Lung (tissue), 12 donors: ENCODE measurements around the gene MAPKAP1. TPM values are rescaled to one million over a fixed set of nuclear protein-coding genes. Genes with fewer than 3 reads are reported as not detected.

Experiments
- ATAC-seq: fragments of 200-7000 bp; cut with Tn5 transposase; one replicate; pipeline ENCODE4 v1.9.1; 2020; ENCODE audit warnings: moderate number of reproducible peaks; ENCODE audit not compliant: insufficient read depth, low FRiP score
- DNase-seq, 3 donors: peaks; one replicate each; pipeline ENCODE4 v3.0.0-alpha.2; 2013 to 2017
- H3K27ac ChIP-seq, 2 donors: one replicate each; pipeline ENCODE4 v1.5.1; 2013; ENCODE audit warnings: mild to moderate bottlenecking in 2 of 2, moderate library complexity in 2 of 2, control low read depth in 1 of 2, inconsistent platforms in 1 of 2, low read depth in 1 of 2, low read length in 1 of 2
- H3K27me3 ChIP-seq, 3 donors: one replicate each; pipeline ENCODE4 v1.5.1; 2013; ENCODE audit warnings: low read length in 2 of 3; ENCODE audit not compliant: control insufficient read depth in 3 of 3, insufficient read depth in 3 of 3
- H3K36me3 ChIP-seq, 4 donors: one replicate each; pipeline ENCODE4 v1.5.1; 2013; ENCODE audit warnings: low read length in 4 of 4, mild to moderate bottlenecking in 1 of 4, moderate library complexity in 1 of 4; ENCODE audit not compliant: control insufficient read depth in 4 of 4, insufficient read depth in 4 of 4
- H3K4me1 ChIP-seq, 5 donors: one replicate each; pipeline ENCODE4 v1.5.1; 2013; ENCODE audit warnings: low read length in 5 of 5, mild to moderate bottlenecking in 2 of 5, moderate library complexity in 1 of 5; ENCODE audit not compliant: control insufficient read depth in 5 of 5, insufficient read depth in 5 of 5
- H3K4me3 ChIP-seq: one replicate; pipeline ENCODE4 v1.5.1; 2013; ENCODE audit warnings: mild to moderate bottlenecking, control low read depth, moderate library complexity
- H3K9ac ChIP-seq, 2 donors: one replicate each; pipeline ENCODE4 v1.5.1; 2013; ENCODE audit warnings: low read length in 2 of 2, control low read depth in 1 of 2; ENCODE audit not compliant: insufficient read depth in 1 of 2
- H3K9me3 ChIP-seq, 4 donors: one replicate each; pipeline ENCODE4 v1.5.1; 2013; ENCODE audit warnings: low read length in 3 of 4, mild to moderate bottlenecking in 1 of 4, moderate library complexity in 1 of 4; ENCODE audit not compliant: control insufficient read depth in 4 of 4, insufficient read depth in 3 of 4
- WGBS, 2 donors: extraction: QIAGEN DNeasy Blood & Tissue Kit; methylation state at CpG; one replicate each; pipeline ENCODE4 v1.1.7; 2013; 5-methylcytosine and 5-hydroxymethylcytosine counted together
- polyA plus RNA-seq, 2 donors: library from polyadenylated mRNA; stranded (reverse); fragments of 200-250 nt; gene quantifications; one replicate each; pipeline ENCODE4 v1.2.1, GENCODE V29; 2013
- total RNA-seq, 2 donors: library from RNA; depleted of rRNA in 1 of 2; stranded (reverse); fragments of >200 nt in 1 of 2; gene quantifications; one replicate each; pipeline ENCODE4 v1.2.1, GENCODE V29; 2014 to 2021
- TF ChIP-seq, protein P1 (sequence below): IDR thresholded peaks from 2 replicates; pipeline ENCODE4 v1.5.1; 2012; ENCODE audit warnings: mild to moderate bottlenecking; ENCODE audit errors: control extremely low read depth, extremely low read depth
- donor health status: control.
- donor health status: control.
- donor health status: Bipolar disorder and iron deficiency.
- donor health status: healthy.
- donor health status: DM: yes; HTN: yes; CAD: no.

The MAPKAP1 gene
- total and polyA plus RNA-seq, 4 donors, result 53.0 to 83.3 (median 66.7) TPM

DNA sequence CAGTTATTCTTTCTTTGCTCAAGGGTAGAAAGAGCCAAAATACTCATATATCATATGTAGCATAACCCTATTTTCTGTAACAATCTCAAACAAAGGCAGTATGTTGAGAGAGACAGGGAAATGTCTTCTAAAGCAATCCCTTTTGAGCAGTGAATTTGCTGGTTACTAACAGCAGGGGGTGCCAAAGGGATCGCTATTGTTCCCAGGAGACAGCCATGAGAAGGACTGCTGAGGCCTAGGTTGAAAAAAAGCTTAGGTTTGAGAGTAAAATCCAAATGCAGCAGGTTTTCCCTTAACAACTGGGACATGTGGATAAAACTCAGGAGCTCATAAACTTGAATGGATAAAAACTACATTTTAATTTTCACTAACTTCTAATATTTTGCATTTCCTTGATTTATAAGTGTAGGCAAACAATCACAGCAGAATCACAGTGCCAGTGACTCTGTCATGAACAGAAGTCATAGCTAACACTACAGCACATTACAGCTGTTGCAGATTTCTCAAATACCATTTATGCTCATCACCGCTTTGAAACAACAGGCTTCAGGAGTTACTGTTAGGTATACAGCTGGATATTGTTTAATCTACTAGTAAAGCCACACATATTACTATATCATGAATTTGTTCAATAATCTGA, 148.4 kb downstream of the MAPKAP1 start:
- WGBS, 2 donors, result 47 to 49% methylated on average over 2 of the region's 2 CpGs
- Histone ChIP-seq H3K9me3 (no peaks in the 10 kb centered on the region), H3K36me3 (peaks cover 0 to 3% (median 0%) of the 10 kb centered on the region in 4 donors), H3K9ac (no peak overlapping the region), H3K4me1 (peaks cover 0 to 28% (median 2%) of the 10 kb centered on the region in 5 donors), H3K27ac (peak overlapping the region in 1 of 2 donors; percentile 17), H3K27me3 (no peaks in the 10 kb centered on the region), H3K4me3 (no peak overlapping the region)
- ATAC-seq (peak; percentile 82), DNase-seq (peak; percentile 62 to 89 (median 86))
- TF ChIP-seq, protein P1, sequence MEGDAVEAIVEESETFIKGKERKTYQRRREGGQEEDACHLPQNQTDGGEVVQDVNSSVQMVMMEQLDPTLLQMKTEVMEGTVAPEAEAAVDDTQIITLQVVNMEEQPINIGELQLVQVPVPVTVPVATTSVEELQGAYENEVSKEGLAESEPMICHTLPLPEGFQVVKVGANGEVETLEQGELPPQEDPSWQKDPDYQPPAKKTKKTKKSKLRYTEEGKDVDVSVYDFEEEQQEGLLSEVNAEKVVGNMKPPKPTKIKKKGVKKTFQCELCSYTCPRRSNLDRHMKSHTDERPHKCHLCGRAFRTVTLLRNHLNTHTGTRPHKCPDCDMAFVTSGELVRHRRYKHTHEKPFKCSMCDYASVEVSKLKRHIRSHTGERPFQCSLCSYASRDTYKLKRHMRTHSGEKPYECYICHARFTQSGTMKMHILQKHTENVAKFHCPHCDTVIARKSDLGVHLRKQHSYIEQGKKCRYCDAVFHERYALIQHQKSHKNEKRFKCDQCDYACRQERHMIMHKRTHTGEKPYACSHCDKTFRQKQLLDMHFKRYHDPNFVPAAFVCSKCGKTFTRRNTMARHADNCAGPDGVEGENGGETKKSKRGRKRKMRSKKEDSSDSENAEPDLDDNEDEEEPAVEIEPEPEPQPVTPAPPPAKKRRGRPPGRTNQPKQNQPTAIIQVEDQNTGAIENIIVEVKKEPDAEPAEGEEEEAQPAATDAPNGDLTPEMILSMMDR, result peak; percentile 55

DNA sequence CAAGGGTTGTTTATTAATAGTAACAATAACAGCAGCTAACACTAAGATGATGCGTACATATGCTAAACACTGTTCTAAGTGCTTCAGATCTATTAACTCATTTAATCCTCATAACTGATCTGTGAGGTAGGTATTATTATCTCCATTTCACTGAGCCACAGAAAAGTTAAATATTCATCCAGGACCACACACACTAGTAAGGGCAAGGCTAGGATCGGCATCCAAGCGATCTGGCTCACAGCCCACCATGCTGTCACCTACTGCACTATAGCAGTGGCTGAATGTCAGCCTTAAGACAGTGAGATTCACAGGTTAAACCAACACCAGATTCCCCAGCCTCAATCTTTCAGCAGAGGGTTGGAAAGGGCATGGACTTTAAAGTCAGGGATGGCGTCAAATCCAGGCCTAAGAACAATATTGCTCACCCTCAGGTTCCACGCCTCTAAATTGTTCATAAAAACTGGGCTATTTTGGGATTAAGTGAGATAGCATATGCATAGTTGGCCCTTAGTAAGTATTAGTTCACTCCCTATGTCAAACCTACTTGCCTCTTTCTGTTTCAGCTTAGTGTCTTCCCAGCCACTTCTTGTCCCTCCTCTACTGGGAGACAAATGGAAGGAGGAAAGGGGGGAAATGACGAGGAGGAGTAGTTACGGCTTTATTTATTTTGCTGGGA, 150.8 kb downstream of the MAPKAP1 start:
- H3K9me3 ChIP-seq, result no peaks in the 10 kb centered on the region
- 85 to 93% methylated on average over 7 of the region's 7 CpGs for WGBS, 2 donors
- peaks cover 0 to 37% (median 3%) of the 10 kb centered on the region in 5 donors for H3K4me1 ChIP-seq
- DNase-seq (no peak), ATAC-seq (no peak)
- H3K36me3 ChIP-seq, result peaks cover 0 to 3% (median 0%) of the 10 kb centered on the region in 4 donors
- TF ChIP-seq, protein P1, result no peak
- H3K27me3 ChIP-seq, result no peaks in the 10 kb centered on the region
- no peak overlapping the region for H3K4me3 ChIP-seq
- no peak overlapping the region for H3K9ac ChIP-seq
- peak overlapping the region in 1 of 2 donors; percentile 48 for H3K27ac ChIP-seq

DNA sequence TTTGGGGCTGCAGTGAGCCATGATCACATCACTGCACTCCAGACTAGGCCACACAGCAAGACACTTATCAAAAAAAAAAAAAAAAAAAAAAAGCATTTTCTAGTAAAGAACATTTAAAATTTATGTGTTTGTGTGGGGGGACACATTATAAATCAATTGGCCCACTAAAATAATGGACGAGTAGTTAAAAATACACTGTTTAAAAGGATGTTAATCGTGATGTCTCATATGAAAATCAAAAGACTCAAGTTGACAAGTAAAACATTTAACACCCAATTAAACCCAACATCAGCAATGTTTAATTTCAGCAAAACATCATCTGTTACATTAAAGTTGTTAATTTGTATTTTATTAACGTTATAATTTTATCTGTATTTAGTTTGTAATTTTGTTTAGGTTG, 152.3 kb downstream of the MAPKAP1 start:
- Histone ChIP-seq H3K9ac (no peak overlapping the region), H3K27ac (no peak overlapping the region), H3K4me3 (no peak overlapping the region), H3K4me1 (peaks cover 3 to 52% (median 11%) of the 10 kb centered on the region in 5 donors), H3K36me3 (peaks cover 0 to 3% (median 0%) of the 10 kb centered on the region in 4 donors), H3K9me3 (no peaks in the 10 kb centered on the region), H3K27me3 (no peaks in the 10 kb centered on the region)
- WGBS, 2 donors, result 86 to 87% methylated on average over 3 of the region's 3 CpGs
- TF ChIP-seq, protein P1, result no peak
- DNase-seq (peak in 2 of 3 donors; percentile 59 to 65), ATAC-seq (no peak)
